ENCODE results near the gene RAP1GAP. TPM values are rescaled to one million over a fixed set of nuclear protein-coding genes. Genes with fewer than 3 reads are reported as not detected.

The RAP1GAP gene
- total RNA-seq, 4 donors from 2014 or later: 0.46 to 0.75 TPM; not detected in 2

- ATAC-seq (no peak), DNase-seq (no peak)
- no peak for TF ChIP-seq CTCF (IDR thresholded peaks at IDR 0.05 in 4 of 5, conservative IDR thresholded peaks at IDR 0.05 in 1 of 5)
- no peak for TF ChIP-seq POLR2A (IDR thresholded peaks at IDR 0.05)
- Histone ChIP-seq H3K4me1 (peaks cover 0 to 4% of the 10 kb centered on the region in 2 donors), H3K27me3 (peaks cover 0 to 3% (median 0%) of the 10 kb centered on the region in 3 donors), H3K36me3 (no peaks in the 10 kb centered on the region), H3K4me3 (no peak overlapping the region), H3K27ac (no peak overlapping the region), H3K9me3 (no peaks in the 10 kb centered on the region)
- intact Hi-C loops (cut with DNase I; ENCODE audit: low total_unique reads): no loop called here
- in situ Hi-C loops (cut with MboI; ENCODE audit: low sequenced_read_pairs in 4 of 4): no loop called here
These were observed 27.6 kb downstream of the RAP1GAP start for GRCh38 chr1:21641537-21641936.

- intact Hi-C loops (cut with DNase I; ENCODE audit: low total_unique reads): no loop called here
- ATAC-seq (no peak), DNase-seq (no peak)
- Histone ChIP-seq H3K9me3 (no peaks in the 10 kb centered on the region), H3K27ac (no peak overlapping the region), H3K4me3 (no peak overlapping the region), H3K36me3 (no peaks in the 10 kb centered on the region), H3K27me3 (peaks cover 0 to 3% (median 0%) of the 10 kb centered on the region in 3 donors), H3K4me1 (peaks cover 0 to 4% of the 10 kb centered on the region in 2 donors)
- TF ChIP-seq CTCF (IDR thresholded peaks at IDR 0.05 in 4 of 5, conservative IDR thresholded peaks at IDR 0.05 in 1 of 5) (no peak), POLR2A (IDR thresholded peaks at IDR 0.05) (no peak)
- in situ Hi-C loops (cut with MboI; ENCODE audit: low sequenced_read_pairs in 4 of 4): no loop called here
These were observed 28.1 kb downstream of the RAP1GAP start for GRCh38 chr1:21641076-21641475.

- Histone ChIP-seq H3K36me3 (no peaks in the 10 kb centered on the region), H3K9me3 (no peaks in the 10 kb centered on the region), H3K4me3 (no peak overlapping the region), H3K4me1 (peaks cover 0 to 4% of the 10 kb centered on the region in 2 donors), H3K27ac (no peak overlapping the region), H3K27me3 (peaks cover 0 to 3% (median 0%) of the 10 kb centered on the region in 3 donors)
- in situ Hi-C loops (cut with MboI; ENCODE audit: low sequenced_read_pairs in 4 of 4) (no loop called here), intact Hi-C loops (cut with DNase I; ENCODE audit: low total_unique reads) (no loop called here)
- DNase-seq (no peak), ATAC-seq (no peak)
- TF ChIP-seq POLR2A (IDR thresholded peaks at IDR 0.05) (no peak), CTCF (IDR thresholded peaks at IDR 0.05 in 4 of 5, conservative IDR thresholded peaks at IDR 0.05 in 1 of 5) (no peak)
These were observed 28.5 kb downstream of the RAP1GAP start for GRCh38 chr1:21640653-21641052.

GRCh38 chr1:21639594-21640041, 29.5 kb downstream of the RAP1GAP start:
- ATAC-seq: no peak
- no peaks in the 10 kb centered on the region for H3K36me3 ChIP-seq
- TF ChIP-seq CTCF (IDR thresholded peaks at IDR 0.05 in 4 of 5, conservative IDR thresholded peaks at IDR 0.05 in 1 of 5): no peak
- TF ChIP-seq POLR2A (IDR thresholded peaks at IDR 0.05): no peak

More at GRCh38 chr1:21639594-21640041, 29.5 kb downstream of the RAP1GAP start:
- Histone ChIP-seq H3K27me3 (peaks cover 0 to 3% (median 0%) of the 10 kb centered on the region in 3 donors), H3K4me3 (no peak overlapping the region), H3K27ac (no peak overlapping the region), H3K9me3 (no peaks in the 10 kb centered on the region), H3K4me1 (peaks cover 0 to 4% of the 10 kb centered on the region in 2 donors)
- DNase-seq: no peak
- in situ Hi-C loops (cut with MboI; ENCODE audit: low sequenced_read_pairs in 4 of 4) (no loop called here), intact Hi-C loops (cut with DNase I; ENCODE audit: low total_unique reads) (no loop called here)

Data from gastrocnemius medialis (tissue), 4 donors.